SKM-1 (cell line): ENCODE results near the gene AXIN1.
"Not testable (repeated sequence)": the region's sequence is repeated elsewhere in the genome, so short reads cannot be mapped to it uniquely, and the experiment has no call there.

Experiments
- DNase-seq: peaks from one replicate; lab custom pipeline; 2025; ENCODE audit not compliant: unreplicated experiment; lab: John Stamatoyannopoulos, UW

The AXIN1 gene

DNA sequence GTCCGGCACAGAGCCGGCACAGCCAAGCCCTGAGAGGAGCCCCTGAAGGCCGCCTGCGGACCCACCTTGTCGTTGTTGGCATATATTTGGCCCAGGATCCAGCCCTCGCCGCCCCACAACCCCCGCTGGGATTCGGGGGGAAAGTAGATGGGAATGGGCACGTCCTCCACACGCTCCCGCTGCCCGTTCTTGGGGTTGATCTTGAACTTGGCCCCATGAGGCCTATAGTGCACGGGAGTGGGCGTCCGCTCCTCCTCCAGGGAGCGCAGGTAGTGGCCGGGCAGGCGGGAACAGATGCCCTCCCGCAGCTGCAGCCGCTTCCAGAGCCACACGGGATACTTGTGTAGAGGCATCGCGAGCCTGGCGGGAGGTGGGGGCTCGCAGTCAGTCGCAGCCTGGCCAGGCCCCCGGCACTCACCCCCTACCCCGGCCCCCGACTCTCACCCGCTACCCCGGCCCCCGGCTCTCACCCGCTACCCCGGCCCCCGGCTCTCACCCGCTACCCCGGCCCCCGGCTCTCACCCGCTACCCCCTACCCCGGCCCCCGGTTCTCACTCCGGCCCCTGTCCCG, 17.4 kb upstream of the AXIN1 start:
- DNase-seq = no peak

DNA sequence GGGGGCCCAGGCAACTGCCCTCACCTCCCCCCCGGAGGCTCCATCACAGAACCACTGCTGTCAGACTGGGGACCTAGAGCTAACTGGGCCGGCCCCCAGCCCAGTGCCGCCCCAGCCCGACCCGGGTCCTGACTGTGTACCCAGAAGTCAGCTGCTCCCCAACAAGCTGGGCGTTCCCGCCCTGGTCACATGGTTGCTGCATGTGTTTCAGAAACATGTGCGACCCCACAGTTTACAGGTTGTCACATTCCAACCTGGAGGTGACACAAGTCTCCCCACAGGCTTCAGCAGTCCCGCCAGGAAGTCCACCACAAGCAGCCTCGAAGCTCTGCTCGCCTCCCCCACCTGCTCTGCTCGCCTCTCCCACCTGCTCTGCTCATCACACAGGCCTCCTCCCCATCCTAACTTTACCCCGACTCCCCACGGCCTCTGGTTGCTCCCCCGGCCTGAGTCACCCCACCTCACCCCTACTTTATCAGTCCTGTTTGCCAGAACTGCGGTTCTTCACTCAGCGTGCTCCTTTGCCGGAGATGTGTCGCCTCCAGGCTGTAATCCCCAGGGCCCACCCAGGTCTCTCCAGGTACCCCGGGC, 16.8 kb upstream of the AXIN1 start:
- no peak for DNase-seq

GRCh38 chr16:368388-369158, 16.1 kb upstream of the AXIN1 start:
- DNase-seq = no peak

DNA sequence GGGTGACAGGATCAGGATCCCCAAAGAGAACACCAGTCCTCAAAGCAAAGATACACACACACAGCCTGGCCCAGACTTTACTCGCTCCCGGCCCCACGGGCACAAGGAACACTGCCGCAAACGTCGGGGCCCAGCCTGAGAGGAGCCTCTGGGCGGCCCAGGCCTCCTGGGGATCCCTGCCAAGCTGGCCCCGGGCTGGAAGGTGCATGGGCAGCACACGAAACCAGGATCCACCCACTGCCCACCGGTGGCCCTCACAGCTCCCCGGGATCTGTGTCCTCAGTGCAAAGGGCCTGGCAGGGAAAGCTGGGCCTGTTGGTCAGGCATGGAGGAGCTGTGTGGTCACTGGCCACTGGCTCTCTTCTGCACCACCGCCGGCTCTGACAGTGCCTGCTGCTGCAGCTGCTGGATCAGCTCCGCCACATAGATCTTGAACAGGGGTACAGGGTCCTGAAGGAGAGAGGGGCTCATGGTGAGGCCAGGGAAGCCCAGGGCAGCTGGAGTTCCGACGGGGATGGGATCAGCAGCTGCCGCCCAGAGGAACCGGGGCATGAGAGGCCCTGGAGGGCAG, 14.9 kb upstream of the AXIN1 start:
- DNase-seq = no peak

GRCh38 chr16:366476-366875, 14.0 kb upstream of the AXIN1 start:
- DNase-seq = no peak

- no peak for DNase-seq
These were observed 12.3 kb upstream of the AXIN1 start for GRCh38 chr16:364595-365491.

GRCh38 chr16:363766-364490, 11.4 kb upstream of the AXIN1 start:
- no peak for DNase-seq

DNA sequence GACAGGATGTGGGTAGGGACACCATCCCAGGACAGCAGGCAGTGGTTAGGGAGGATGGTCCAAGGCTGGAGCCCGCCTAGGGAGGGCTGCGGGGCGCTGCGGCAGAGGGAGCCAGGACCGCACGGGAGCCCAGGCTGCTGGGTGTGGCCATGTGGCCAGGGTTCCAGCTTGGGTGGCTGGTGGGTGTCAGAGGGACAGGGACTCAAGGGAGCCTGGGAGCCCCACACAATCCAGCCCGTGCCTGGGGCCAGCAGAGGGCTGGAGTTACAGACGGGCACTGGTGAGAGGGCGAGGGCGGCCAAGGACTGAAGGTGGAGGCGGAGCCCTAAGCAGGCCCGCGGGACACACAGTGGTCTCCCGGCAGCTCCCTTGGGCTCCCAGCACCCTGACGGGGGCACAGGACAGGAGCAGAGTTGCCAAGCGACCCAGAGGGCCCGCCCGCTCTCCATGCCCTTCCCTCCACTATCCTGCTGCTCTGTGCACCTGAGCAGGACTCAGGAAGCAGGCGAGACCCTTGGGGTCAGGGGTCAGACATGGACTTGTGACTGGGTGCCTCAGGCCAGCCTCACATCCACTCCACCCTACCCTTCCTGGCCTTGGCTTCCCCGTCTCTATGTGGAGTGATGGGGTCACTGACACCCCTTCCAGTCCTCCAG, 10.7 kb upstream of the AXIN1 start:
- DNase-seq = no peak

DNA sequence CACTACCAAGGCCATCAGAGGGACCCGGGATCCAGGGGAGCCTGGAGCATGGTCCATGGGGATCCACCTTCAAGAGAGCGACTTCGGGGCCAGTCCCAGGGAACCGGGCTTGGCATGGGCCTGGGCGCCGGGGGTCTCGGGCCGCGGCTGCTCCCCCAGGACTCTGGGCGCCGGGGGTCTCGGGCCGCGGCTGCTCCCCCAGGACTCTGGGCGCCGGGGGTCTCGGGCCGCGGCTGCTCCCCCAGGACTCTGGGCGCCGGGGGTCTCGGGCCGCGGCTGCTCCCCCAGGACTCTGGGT, 10.1 kb upstream of the AXIN1 start:
- not testable (repeated sequence) for DNase-seq

- no peak for DNase-seq
These were observed 9.6 kb upstream of the AXIN1 start for GRCh38 chr16:361872-362701.

DNA sequence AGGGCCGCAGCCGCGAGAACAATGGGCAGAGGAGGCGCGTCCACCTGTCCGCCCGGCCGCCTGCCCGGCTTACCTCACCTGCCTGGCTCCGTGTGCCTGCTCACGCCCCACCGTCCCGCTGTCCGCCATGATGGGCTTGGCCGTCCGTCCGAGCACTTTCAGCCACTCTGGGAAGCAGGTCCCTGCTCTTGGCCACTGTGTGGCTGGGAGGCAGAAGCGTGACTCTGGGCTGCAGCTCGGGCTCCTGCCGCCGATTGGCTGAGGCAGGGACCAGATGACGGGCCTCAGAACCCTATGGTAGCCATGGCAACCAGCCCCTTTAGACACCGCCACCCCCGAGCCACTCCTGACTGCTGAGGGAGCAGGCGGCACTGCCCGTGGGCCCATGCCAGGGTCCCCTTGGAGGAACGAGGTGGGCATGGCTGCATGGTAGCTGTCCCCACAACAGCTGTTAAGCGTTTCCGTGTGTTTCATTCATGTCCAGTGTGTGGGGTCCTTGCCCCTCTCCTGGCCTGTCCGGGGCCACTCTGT, 8.9 kb upstream of the AXIN1 start:
- no peak for DNase-seq

DNA sequence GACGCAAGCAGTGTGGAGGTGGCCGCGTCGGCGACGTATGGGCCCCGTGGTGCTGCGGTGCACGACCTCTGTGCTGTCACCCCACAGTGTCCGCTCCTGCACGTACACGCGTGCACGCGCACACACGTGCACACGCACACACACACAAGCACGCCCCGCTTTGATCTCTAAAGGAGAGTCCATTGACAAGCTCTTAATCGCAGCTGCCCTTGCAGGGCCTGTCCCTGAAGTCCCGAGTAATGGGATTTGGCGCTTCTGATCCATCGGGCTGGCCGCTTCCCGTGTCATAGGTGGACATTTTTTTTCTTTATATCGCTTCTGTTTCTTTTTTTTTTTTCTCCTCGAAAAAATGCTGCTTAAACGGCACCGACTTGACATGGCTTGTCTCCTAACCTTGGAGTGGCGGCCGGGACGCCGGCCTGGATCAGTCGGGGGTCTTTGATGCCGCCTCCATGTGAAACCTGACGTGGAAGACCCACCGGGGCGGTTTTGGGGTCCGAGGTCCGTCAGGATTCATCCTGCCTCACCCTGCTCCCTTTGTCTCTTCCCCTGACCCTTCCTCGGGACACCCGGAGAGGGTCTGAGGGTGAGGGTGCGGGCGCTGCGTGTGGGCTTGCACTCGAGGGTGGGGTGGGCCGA, 8.3 kb upstream of the AXIN1 start:
- no peak for DNase-seq

- no peak for DNase-seq
These were observed 7.6 kb upstream of the AXIN1 start for GRCh38 chr16:359871-360697.

GRCh38 chr16:359067-359763, 6.7 kb upstream of the AXIN1 start:
- DNase-seq = no peak

DNA sequence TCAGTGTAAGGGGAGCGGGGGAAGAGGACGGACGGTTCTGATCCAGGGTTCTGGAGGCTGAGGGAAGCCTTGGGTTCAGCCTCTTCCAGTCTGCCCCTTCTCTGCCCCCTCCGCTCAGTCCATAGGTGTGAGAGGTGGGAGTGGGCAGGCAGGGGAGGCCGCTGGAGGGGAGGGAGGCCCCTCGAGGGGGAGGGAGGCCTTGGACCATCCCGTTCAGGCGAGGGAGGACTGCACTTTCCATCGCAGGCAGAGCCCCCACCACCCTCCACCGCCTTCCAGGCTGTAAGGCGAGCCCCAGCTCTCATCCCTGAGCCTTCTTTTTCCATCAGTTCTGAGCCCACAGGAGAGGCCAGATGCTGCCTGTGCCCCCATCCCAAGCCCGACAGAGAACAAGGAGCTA, 4.2 kb upstream of the AXIN1 start:
- DNase-seq = no peak

- no peak for DNase-seq
These were observed 2.5 kb upstream of the AXIN1 start for GRCh38 chr16:354971-355461.

DNA sequence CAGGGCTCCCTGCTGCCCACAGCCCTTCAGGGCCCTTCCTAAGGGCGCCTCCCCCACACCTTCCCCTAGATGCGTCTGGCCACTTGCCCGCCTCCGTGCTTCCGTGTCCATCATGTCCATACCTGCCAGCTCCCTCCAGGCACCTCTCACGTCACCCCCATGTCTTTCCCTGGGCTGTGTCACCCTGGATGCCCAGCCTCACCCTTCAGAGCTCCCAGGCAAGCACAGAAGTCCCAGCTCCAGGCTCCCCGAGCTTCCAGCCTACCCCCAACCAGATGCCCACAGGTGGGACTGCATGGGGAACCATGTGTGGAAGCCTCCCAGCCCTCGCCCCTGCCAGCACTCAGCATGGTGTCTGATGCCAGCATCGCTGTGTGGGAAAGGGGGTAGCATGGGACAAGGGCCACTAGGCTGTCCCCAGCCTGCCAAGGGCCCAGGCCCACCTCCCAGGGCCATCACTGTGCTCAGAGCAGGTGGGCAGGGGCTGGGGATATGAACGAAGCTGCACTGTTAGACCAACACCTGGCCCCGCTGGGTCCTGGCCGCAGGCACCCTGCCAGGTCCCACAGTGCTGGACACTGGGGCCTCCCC, 1.9 kb upstream of the AXIN1 start:
- no peak for DNase-seq
